ENCODE measurements around the gene CDK3.
"Not testable (repeated sequence)": the region's sequence is repeated elsewhere in the genome, so short reads cannot be mapped to it uniquely, and the experiment has no call there.

- not testable (repeated sequence) for TF ChIP-seq CTCF (IDR thresholded peaks at IDR 0.05; ENCODE audit: low read length); EZH2phosphoT487 (IDR thresholded peaks at IDR 0.05; ENCODE audit: low read length); EZH2 (optimal IDR thresholded peaks at IDR 0.05; ENCODE audit: low read depth, low read length)
These were observed 42.2 kb downstream of the CDK3 start for GRCh38 chr17:76042868-76043267.

Measured in MM.1S (cell line).